Fibroblast of mammary gland (primary cell): Measurements from ENCODE around the gene POLR2F.

Experiments used
- DNase-seq: peaks from one replicate; pipeline ENCODE4 v3.0.0-alpha.2; 2010; ENCODE audit warnings: low read depth
- H3K4me3 ChIP-seq: 2 replicates; pipeline ENCODE4 v1.5.1; 2011; ENCODE audit warnings: low read depth, mild to moderate bottlenecking, low read length, moderate library complexity; ENCODE audit not compliant: control insufficient read depth
- CTCF ChIP-seq: conservative IDR thresholded peaks from 2 replicates; pipeline ENCODE4 v1.5.1; 2011; ENCODE audit warnings: low read depth, low read length, inconsistent platforms; ENCODE audit not compliant: control insufficient read depth, insufficient read depth

The POLR2F gene

GRCh38 chr22:37967637-37968451 is 14.3 kb downstream of the POLR2F start:
- DNase-seq, result no peak
- no peak for TF ChIP-seq CTCF
- no peak overlapping the region for H3K4me3 ChIP-seq

GRCh38 chr22:37968452-37969251 is 15.2 kb downstream of the POLR2F start:
- no peak overlapping the region for H3K4me3 ChIP-seq
- TF ChIP-seq CTCF, result no peak
- no peak for DNase-seq

- no peak for DNase-seq
- no peak for TF ChIP-seq CTCF
- H3K4me3 ChIP-seq, result no peak overlapping the region
Measured at GRCh38 chr22:37970864-37971263, 17.4 kb downstream of the POLR2F start.

- TF ChIP-seq CTCF, result no peak
- no peak for DNase-seq
- no peak overlapping the region for H3K4me3 ChIP-seq
Measured at GRCh38 chr22:37971475-37972434, 18.3 kb downstream of the POLR2F start.

- no peak overlapping the region for H3K4me3 ChIP-seq
- no peak for TF ChIP-seq CTCF
- DNase-seq, result no peak
Measured at GRCh38 chr22:37972527-37972926, 19.0 kb downstream of the POLR2F start.
